ENCODE measurements around the gene DSCAML1.

The DSCAML1 gene

DNA sequence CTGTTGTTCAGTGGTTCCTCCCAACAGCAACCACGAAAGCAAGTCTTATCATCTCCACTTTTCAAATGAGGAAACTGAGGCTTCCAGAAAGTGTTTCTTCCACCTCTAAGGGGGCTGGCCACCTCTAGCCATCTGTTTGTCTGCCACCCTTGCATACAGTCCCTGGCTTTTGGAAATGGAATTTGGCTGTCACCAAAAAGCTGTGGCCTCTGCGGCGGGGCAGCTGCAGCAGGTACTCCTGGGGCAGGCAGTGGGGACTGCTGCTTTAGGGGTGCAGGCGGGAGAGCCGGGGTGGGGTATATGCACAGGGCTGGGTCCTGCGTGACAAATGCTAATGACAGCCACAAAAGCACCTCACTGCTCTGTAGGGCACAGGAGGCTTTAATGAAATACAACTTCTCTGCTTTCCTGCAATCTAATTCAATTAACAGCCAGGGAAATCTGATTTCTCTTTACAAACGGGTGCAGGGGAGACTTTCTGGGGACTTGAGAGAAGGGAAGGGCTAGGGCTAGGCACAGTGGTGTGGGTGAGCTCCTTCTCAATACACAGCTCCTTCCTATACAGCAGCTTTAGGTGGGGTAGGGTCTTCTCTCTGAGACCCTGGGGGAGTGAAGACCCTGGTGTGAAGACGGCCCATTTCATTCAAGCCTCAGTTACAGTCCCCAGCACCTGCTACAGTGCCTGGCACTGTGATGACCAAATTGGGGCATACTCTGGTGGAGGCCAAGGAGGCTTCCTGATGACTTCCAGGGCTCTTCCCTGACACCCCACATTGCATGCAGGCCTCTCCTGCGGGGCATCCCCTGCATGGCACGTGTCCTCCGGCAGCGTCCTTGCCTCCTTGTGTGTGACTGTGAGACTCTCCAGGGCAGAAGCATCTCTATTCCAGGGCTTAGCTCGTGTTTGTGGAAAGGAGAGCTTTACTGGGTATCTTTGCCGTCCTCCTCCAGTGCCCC lies 307.7 kb downstream of the DSCAML1 start:
- DNase-seq (ENCODE audit: low spot score) = no peak

DNA sequence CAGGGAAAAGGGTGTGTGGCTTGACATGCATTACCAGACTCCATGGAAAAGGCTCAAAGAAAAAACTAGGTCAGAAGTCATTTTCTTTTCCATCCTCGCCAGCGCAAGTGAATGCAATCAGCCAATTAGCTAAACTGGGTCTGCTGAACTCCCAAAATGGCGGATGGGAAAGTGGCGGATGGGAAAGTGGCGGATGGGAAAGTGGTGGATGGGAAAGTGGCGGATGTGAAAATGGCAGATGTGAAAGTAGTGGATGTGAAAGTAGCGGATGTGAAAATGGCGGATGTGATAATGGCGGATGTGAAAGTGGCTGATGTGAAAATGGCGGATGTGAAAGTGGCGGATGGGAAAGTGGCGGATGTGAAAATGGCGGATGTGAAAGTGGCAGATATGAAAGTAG lies 311.0 kb downstream of the DSCAML1 start:
- DNase-seq (ENCODE audit: low spot score) = no peak

DNA sequence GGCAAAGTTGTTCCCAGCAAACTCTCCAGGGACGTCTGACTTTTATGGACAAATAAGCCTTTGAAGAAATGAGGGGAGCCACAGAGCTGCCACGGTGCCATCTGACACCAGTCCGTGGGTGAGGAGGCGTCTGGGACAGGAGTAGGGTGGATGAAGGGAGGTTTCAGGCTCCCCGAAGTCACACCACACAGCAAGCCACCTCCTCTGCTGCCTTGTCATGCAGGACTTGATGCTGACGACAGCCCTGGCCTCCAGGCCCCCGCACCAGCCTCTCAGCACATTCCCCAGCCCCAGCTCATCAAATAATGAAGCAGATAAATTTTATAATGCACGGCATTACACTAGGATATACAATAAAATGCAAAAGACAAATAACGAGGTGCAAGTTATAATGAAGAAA lies 312.9 kb downstream of the DSCAML1 start:
- DNase-seq (ENCODE audit: low spot score) = no peak

DNA sequence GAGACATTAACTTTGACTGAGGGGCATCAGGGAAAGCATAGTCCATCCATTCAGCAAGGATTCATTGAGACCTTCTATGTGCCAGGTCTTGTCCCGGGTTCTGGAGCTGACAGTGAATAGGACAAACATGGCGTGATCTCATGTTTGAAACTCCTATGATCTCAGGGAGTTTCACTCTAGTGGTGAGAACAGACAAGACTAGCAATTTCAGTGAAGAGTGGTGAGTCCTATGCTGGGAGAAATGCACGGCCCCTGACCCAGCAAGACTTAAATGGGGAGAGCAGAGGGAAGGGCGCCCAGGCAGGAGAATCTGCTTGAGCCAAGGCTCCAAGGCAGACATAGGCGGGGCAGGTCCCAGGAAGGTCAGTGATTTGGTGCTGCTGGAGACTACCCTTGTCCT lies 313.6 kb downstream of the DSCAML1 start:
- no peak for DNase-seq (ENCODE audit: low spot score)

DNA sequence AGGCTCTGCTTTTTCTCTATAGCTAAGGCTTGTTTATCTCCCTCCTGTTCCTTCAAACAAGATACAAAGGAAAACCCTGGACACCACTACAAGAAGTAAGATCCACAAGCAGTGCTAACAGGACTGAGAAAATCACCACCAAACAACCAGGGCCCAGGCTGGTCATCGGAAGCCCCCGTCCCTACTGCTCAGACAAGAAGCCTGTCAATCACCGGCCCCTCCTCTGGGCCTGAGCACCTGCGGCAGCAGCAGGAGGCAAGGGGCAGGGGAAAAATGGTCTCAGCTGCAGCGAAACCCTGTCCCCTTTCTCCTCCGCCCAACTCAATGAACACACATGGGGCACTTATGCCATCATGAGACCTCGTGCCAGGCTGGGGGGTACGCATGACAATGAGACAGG lies 314.1 kb downstream of the DSCAML1 start:
- no peak for DNase-seq (ENCODE audit: low spot score)

DNA sequence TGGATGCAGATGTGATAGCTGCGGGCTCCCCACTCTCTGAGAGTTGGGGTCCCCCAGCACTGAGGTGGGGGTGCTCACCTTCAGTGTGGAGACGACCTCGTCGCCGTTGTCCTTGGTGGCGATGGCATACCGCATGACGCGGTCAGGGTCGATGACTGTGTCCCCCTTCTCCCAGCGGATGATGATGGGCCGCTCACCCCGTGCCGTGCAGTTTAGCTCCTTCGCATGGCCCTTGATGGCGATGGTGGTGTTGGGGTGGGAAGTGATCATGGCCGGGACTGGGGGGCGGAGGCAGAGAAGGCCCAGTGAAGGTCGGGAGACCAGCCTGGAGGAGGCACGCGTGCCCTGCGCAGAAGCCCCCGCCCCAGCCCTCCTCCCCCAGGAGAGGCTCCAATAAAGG lies 315.1 kb downstream of the DSCAML1 start:
- no peak for DNase-seq (ENCODE audit: low spot score)

DNA sequence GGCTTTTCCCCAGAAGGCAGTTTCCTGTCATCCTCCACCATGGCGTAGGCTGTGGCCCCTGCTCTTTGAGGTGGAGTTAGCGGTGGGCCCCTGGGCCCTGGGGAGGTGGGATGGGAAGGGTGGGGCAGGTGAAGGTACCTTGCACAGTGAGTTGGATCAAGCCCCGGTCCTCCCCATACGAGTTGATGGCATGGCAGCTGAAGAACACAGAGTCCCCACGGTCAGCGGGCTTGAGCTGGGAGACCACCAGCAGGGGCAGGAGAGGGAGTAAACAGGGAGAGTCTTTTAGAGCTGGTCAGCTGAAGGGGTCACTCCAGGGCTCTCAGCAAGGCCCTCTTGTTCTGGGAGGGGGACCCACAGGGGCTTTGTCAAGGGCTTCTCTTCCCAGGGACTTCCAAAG lies 316.0 kb downstream of the DSCAML1 start:
- no peak for DNase-seq (ENCODE audit: low spot score)

DNA sequence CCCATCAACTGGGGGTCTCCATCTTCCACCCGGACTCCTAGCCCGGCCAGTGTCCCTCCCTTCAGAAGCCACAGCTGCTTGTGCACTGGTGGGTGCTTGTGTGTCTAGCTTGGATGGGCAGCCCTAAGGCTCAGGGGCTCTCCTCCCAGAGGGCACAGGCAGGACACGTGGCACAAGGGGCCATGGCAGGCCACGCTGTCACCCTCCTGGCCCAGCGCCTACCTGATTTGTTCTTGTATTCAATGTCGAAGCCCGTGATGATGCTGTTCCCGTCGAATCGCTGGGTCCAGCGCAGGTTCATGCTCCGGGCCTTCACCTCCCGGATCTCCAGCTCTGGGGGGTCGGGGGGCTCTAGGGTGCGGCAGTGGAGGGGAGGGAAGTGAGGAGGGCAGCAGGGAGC lies 316.8 kb downstream of the DSCAML1 start:
- no peak for DNase-seq (ENCODE audit: low spot score)

DNA sequence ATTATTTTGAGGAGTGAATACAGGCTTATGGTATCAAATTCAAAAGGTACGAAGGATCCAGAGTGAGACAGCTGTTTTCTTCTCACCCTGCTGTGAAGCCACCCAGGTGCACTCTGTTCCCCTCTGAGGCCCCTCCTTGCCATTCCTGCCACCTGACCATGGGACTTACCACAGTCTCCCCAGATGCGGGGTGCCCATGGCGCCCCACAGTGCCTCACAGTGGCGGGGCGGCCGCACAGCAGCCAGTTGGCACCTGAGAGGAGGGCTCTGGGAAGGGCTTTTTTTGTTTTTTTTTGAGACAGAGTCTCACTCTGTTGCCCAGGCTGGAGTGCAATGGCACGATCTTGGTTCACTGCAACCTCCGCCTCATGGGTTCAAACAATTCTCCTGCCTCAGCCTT lies 317.6 kb downstream of the DSCAML1 start:
- DNase-seq (ENCODE audit: low spot score) = no peak

DNA sequence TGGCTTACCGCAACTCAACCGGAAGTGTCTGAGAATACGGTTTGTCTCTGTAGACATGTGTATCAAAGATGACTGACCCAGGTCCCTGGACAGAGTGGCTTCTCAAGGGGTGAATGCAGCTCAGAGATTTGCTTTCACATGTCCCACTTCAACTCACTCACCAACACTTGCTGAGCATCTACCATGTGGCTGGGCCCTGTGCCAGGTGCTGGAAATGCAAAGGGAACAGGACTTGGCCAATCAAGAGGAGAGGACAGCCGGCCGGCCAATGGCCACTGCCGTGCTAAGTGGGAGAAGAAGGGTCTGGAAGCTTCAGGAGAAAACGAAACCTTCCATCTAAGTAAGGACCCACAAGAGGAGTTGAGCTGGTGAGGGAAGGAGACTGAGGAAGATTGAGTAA lies 318.1 kb downstream of the DSCAML1 start:
- no peak for DNase-seq (ENCODE audit: low spot score)

DNA sequence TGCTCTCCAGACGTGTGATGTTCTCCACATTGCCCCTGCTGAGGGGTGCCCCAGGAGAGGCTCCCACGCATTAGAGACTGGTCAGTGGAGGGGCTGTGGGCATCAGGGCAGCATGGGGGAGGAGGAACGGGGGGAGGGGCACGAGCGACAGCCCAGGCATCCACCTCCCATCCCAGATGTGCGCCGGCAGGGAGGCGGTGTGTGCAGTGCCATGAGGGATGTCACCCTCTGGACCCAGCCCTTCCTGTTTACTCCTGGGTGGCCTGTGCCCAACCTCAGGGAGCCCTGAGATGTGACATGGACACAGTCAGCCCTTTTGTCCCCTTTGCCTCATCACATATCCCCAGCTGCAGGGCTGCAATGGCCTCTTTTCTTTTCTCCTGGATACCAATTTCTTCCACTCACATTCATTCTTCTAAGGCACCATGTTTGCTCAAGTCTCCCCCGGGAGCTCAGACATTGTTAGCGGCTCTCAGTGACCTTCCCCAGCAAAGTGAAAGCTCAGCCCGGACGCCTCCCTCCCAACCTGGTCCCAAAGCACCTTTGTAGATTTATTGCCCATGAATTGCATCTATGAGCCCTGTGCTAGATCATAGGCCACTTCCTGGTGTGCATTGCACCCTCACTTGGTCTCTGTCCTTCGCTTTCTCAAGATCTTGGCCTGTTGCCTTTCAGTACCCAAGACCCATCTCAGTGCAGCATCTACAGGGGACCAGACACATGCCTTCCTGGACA lies 318.7 kb downstream of the DSCAML1 start:
- DNase-seq (ENCODE audit: low spot score) = no peak

DNA sequence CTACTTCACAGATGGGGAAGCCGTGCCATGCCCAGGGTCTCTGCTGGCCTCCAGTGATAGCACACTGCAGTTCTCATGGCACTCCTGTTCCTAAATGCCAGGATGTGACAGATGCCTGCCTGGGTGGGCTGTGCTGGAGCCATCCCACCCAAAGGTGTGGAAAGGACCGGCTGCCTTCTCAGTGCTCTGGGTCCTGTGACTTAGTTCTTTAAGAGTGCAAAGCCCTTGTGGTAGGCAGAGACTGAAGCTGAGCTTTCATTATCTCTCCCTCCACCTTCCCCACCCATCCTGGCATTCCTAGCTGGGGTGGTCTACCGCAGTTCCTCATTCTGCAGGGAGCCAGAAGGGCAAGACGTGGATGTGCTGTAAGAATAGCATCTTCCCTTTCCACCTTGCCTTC lies 319.3 kb downstream of the DSCAML1 start:
- no peak for DNase-seq (ENCODE audit: low spot score)

DNA sequence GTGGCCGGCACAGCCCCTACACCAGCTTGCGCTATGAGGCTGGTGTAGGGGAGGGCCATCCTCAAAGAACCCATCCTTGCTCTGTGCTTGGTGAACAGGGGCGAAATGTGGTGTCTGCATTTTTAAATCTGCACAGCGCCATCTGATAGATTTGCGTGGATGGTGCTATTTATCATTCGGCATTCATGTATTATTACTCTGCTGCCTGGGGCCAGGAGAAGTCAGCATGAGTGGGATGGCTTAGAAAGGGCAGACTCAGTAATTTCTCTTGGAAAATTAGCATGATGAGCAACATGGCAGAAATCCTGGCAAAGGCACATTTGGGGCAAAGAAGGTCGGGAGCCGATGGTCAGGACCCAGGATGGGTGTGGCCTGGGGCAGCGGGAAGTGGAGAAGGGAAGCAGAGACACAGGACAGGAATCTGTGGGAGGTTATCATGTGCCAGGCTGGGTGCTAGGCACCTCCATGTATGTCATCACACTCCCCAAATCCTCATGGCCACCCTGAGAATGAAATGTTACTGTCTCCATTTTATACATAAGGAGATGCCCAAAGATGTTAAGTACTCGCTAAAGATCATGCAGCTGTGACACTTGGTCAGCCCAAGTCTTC lies 320.4 kb downstream of the DSCAML1 start:
- no peak for DNase-seq (ENCODE audit: low spot score)

DNA sequence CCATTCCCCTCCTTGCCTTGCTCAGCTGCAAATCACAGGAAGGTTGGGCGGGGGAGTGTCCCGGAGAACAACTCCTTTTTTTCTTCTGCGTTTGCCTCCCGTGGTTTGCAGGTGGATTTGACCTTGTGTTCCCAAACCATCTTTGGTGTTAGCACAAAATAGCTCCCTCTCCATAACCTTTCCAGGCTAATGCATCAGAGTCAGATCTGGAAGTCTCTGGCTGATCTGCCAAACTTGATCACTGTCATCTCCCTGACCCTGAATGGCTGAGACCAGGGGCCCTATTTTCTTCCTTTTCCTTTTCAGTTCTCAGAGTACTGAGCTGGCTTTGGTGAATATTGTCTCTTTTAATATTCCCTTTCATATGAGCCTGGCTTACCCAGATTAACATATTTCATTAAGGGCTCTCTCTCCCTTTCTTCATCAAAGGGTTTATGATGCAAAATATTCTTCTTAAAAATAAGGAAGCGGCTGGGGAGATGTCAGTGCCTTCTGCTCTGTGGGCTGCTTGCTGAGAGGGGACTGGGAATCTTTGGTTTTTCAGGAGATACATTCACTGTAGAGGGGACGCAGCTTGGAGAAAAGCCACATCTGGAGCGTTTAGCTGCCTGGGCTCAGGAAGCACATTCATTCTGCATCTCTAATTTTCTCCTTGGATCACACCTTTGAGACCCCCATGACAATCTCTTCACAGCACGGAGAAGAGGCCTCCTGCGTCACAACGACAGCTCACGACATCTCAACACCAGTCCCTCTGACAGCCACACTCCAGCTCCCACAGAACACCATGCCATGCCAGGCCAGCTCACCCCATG lies 321.1 kb downstream of the DSCAML1 start:
- DNase-seq (ENCODE audit: low spot score) = no peak

DNA sequence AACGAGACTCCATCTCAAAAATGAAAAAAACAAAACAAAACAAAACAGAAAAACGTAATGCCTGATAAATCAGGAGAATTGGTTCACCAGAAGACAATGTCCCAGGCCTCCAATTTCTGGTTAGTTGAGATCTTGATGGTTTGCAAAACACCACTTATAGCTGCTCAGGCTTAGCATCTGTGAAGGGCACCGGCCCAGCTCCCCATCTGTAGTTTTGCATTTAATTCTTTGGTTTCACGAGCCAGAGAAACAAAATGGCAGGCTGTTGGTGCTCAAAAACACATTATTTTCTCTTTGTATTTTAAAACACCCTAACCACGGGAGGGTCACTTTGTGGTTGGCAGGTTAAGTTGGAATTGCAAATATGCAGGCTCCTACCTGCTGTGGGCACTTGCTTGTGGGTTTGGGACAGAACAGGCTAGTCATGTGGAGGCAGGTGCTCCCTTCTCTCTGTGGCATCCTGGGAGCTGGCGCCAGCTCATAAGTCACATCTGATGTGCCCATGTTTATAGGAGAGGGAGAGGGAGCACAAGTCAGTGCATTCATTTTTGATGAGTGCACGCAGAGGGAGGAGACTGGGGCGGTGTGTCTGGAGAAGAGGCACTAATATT lies 323.4 kb downstream of the DSCAML1 start:
- DNase-seq (ENCODE audit: low spot score) = no peak

DNA sequence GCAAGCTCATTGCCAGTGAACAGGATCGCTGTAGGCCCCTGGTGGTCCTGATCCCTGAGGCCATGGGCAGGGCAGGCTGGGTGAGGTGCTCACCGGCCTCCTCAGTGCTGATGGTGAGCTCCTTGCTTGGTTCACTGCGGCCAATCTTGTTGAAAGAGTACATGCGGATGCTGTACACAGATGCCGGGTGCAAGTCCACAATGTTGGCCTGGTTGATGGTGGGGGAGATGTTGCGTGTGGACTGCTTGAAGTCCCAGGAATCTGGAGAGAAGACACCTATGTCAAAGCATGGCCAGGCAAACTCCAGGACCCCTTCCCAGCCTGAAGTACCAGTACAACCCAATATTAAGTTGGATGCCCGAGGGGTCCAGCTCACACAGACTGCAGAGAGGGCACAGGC lies 325.2 kb downstream of the DSCAML1 start:
- no peak for DNase-seq (ENCODE audit: low spot score)

DNA sequence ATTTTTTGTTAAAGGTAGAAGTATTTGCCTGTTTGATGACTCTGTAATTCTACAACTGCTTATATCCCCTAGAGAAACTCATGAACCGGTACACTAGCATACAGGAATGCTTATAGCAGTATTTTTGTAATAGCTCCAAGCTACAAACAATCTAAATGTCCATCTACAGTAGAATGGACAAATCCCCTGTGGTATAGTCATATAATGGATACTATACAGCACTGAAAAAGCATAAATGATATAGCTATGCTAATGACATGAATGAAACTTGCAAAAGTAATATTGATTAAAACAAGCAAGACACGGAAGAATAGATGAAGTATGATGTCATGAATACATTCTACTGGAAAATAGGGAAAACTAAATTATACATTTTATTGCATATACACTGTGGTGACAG lies 326.4 kb downstream of the DSCAML1 start:
- no peak for DNase-seq (ENCODE audit: low spot score)

DNA sequence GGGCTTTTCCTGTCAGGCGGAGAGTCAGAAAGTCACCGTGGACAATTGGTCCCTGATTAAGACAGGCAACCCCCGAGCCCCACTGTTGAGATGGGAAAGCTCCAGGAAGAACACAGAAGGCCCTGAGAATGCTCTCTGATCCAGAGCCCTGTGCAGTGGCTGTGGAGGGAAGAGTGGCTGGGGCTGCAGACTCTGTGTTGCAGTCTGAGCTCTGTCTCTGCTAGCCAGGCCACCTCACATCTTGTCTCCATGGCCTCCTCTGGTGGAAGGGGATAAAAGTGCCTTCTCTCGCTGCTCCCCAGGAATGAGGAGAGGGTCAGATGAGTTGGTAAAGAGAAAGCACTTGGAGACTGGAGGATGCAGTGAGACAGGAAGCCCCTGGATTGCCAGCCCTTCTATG lies 328.1 kb downstream of the DSCAML1 start:
- no peak for DNase-seq (ENCODE audit: low spot score)

DNA sequence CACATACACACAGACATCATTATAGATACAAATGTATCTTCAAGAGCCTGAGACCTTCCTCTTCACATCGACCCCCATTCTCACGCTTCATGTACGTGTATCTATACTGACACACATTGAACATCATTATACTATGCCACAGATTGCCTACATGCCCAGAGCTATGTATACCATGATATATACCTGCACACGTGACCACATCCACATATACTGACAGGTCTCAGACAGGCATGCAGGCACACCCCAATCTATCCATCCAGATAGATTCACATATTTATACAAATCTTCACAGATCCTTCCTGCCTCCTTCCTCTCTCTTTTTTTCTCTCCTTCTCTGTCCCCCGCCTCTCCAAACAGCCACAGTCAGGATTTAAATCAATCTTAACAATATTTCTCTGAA lies 329.2 kb downstream of the DSCAML1 start:
- DNase-seq (ENCODE audit: low spot score) = no peak

DNA sequence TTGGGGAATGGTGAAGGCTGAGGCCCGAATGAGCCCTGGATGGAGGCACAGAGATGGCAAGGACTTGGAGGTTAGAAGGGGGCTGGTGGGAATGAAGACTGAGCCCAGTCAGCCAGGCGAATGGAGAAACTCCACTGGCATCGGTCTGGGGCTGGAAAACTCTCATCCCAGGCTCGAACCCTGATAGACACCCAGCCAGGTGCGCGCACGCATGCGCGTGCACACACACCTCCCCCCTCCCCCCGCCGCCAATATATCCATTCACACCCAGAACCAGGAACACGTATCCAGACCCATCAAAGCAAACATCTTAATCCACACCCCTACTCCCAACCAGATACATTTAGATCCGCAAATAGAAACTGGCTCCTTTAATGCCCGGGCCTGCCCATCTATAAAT lies 330.1 kb downstream of the DSCAML1 start:
- DNase-seq (ENCODE audit: low spot score) = no peak

DNA sequence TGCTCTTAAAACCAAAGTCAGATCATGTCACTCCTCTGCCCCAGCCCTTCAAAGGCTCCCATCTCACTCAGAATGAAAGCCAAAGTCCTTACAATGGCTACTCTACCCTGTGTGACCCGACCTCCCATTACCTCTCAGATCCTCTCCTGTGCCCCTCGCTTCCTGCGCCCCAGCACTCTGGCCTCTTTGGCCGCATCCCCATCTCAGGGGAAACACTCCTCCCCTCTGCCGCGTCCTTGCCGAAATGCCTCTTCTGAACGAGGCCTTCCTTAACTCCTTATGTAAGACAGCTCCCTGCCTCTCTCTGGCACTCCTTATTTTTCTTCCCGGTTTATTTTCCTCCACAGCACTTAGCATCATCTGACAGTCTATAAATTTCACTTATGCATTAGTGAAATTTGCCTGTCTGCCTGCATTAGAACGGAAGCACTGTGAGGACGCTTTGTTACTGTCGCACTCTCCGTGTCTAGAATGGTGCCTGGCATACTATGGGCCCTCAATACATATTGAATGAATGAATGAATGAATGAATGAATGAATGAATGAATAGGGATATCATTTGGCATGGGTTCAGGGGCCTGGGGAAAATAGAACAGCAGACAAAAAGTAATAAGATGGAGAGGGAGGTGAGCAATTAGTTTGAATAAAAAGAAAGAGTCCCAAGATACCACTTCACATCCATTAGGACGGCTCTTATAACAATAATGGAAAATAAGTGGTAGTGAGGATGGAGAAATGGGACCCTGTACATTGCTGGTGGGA lies 331.6 kb downstream of the DSCAML1 start:
- DNase-seq (ENCODE audit: low spot score) = no peak
